ENCODE measurements around the gene SLAMF8. TPM values are rescaled to one million over a fixed set of nuclear protein-coding genes. Genes with fewer than 3 reads are reported as not detected.

The SLAMF8 gene
- 1 to 10 TPM; 3.1 to 7.8 (median 5.2) TPM for total RNA-seq

DNA sequence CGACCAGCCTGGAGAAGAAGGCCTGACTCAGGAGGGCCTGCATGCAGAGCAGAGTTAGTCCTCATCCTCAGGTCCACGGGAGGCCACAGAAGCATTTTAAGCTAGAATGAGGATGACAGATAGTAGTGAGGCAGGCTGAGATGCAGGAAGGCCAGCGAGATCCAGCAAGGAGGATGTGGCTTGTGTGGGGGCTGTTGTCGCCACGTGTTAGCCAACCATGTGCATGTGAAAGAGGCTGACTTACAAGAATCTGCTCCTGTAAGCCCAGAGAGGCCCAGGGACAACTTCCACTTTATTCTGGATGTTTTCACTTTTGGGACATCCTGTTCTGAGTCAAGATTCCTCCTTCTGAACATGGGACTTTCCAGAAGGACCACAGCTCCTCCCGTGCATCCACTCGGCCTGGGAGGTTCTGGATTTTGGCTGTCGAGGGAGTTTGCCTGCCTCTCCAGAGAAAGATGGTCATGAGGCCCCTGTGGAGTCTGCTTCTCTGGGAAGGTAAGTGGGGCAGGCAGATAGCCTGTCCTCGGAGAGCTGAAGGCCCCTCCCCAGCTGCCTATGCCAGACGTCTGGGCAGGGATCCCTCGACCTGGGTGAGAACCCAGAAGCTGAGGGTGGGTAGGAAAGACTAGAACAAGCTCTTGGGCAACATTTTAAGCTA is at the start of gene SLAMF8:
Gene SLAMF8 (plus strand): TSS at position 433 of the 661 bp plus-strand sequence. CDS start 26 bp downstream, at position 459.
- DNase-seq (ENCODE audit: low spot score in 2 of 2), result peak in 1 of 2 donors; percentile 50
- H3K4me3 ChIP-seq (ENCODE audit: low read depth, poor library complexity, severe bottlenecking), result no peak within 1 kb of the TSS
- TF ChIP-seq POLR2A (IDR thresholded peaks at IDR 0.05), result no peak
- TF ChIP-seq, protein P1, sequence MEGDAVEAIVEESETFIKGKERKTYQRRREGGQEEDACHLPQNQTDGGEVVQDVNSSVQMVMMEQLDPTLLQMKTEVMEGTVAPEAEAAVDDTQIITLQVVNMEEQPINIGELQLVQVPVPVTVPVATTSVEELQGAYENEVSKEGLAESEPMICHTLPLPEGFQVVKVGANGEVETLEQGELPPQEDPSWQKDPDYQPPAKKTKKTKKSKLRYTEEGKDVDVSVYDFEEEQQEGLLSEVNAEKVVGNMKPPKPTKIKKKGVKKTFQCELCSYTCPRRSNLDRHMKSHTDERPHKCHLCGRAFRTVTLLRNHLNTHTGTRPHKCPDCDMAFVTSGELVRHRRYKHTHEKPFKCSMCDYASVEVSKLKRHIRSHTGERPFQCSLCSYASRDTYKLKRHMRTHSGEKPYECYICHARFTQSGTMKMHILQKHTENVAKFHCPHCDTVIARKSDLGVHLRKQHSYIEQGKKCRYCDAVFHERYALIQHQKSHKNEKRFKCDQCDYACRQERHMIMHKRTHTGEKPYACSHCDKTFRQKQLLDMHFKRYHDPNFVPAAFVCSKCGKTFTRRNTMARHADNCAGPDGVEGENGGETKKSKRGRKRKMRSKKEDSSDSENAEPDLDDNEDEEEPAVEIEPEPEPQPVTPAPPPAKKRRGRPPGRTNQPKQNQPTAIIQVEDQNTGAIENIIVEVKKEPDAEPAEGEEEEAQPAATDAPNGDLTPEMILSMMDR (IDR thresholded peaks at IDR 0.05), result no peak
- WGBS, 2 donors, result 57 to 61% methylated on average over 11 of the region's 11 CpGs
- intact Hi-C loops (cut with DNase I; ENCODE audit: low total_unique reads), result no loop called here

DNA sequence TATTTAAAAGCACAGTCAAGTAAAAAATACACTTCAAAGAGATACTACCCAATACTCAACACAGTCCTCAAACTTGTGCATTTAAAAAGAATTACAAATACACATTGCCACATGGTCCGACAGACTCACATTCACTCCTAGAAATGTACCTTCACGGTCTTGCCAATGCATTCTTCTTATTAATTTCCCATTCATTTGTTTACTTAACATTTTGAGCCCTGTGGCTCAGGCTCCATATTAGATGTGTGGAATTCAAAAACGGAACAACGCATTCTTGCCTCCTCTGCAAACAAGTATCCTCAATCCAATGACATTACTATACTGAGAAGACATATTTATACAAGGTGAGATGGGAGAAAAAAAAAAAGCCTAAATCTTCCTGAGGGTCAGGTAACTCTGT is 48.4 kb upstream of the SLAMF8 start:
- TF ChIP-seq, protein P1 (IDR thresholded peaks at IDR 0.05), result no peak
- no peak for TF ChIP-seq POLR2A (IDR thresholded peaks at IDR 0.05)
- WGBS, 2 donors, result 84 to 93% methylated on average over 4 of the region's 4 CpGs
- H3K4me3 ChIP-seq (ENCODE audit: low read depth, poor library complexity, severe bottlenecking), result no peak overlapping the region
- no peak for DNase-seq (ENCODE audit: low spot score in 2 of 2)
- intact Hi-C loops (cut with DNase I; ENCODE audit: low total_unique reads), result no loop called here

DNA sequence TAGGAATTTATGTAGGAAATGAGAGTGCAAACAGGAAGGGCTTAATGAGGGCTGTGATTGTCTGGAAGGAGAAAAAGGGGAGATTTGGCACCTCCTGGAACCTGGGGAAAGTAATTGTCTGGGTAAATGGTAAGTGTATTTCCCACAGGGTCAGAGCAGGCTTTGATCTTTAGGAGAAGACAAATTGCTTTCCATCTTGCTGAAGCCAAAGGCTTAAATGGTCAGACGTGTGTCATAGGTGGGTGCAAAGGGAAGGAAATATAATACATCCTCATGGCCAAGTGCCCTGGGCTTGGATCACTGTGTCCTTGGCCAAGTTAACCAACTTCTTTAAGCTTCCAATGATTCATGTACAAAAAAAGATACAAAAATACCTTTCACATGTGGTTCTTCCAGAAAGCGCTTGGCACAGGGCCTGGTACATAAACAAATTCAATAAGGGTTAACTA is 47.2 kb upstream of the SLAMF8 start:
- WGBS, 2 donors, result 32 to 47% methylated on average over 2 of the region's 2 CpGs
- TF ChIP-seq, protein P1 (IDR thresholded peaks at IDR 0.05), result no peak
- no peak for TF ChIP-seq POLR2A (IDR thresholded peaks at IDR 0.05)
- peak in 1 of 2 donors; percentile 30 for DNase-seq (ENCODE audit: low spot score in 2 of 2)
- H3K4me3 ChIP-seq (ENCODE audit: low read depth, poor library complexity, severe bottlenecking), result no peak overlapping the region
- intact Hi-C loops (cut with DNase I; ENCODE audit: low total_unique reads), result no loop called here

DNA sequence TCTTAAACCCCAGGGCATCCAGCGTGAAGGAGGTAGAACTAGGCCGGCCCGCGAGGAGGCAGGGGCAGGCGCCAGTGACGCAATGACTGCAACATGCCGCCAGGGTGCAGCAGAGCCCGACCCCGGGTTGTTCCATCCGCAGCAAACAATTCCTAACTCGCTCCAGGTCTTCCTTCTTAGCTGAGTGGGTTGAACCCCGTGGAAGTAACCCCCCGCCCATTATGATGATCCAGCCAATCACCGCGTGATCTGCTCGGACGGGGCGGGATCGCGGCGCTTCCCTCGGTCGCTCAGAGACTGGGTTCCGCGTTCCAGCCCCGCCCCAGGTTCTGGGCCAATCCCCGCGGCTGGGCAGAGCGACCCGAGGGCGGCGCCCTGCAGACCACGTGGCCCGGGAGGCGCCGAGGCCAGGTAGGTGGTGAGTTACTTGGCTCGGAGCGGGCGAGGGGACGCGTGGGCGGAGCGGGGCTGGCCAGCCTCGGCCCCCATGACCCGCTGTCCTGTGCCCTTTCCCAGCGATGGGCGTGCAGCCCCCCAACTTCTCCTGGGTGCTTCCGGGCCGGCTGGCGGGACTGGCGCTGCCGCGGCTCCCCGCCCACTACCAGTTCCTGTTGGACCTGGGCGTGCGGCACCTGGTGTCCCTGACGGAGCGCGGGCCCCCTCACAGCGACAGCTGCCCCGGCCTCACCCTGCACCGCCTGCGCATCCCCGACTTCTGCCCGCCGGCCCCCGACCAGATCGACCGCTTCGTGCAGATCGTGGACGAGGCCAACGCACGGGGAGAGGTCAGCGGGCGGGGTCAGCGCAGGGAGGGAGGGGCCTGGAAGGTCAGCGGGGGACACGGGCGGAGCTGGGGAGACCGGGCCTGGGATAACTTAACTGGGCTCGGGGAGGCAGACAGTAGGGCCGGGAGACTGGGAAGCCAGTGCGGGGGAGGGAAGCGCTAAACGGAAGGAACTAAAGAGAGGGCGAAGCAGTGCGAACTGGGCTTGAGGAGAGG is 45.8 kb upstream of the SLAMF8 start, which contains the start of gene DUSP23:
Gene DUSP23 (plus strand): TSS at position 380 of the 1,000 bp plus-strand sequence. CDS start 139 bp downstream, at position 519.
- WGBS, 2 donors, result 1 to 6% methylated on average over 50 to 59 of the region's 88 CpGs
- intact Hi-C loops (cut with DNase I; ENCODE audit: low total_unique reads), result no loop called here
- peak; percentile 99 to 100 for DNase-seq (ENCODE audit: low spot score in 2 of 2)
- TF ChIP-seq POLR2A (IDR thresholded peaks at IDR 0.05), result no peak
- TF ChIP-seq, protein P1 (IDR thresholded peaks at IDR 0.05), result peak in 2 of 3 donors; percentile 44 to 94
- H3K4me3 ChIP-seq (ENCODE audit: low read depth, poor library complexity, severe bottlenecking), result peak within 1 kb of the TSS; percentile 71

DNA sequence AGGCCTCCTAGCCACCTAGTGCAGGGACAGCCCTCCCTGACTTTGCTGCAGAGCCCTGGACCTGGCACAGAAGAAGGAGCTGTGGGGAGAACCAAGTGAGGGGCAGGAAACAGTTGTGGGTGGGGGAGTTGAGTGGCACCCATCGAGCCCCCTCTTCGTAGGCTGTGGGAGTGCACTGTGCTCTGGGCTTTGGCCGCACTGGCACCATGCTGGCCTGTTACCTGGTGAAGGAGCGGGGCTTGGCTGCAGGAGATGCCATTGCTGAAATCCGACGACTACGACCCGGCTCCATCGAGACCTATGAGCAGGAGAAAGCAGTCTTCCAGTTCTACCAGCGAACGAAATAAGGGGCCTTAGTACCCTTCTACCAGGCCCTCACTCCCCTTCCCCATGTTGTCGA is 44.7 kb upstream of the SLAMF8 start:
- no peak overlapping the region for H3K4me3 ChIP-seq (ENCODE audit: low read depth, poor library complexity, severe bottlenecking)
- DNase-seq (ENCODE audit: low spot score in 2 of 2), result no peak
- TF ChIP-seq, protein P1 (IDR thresholded peaks at IDR 0.05), result no peak
- no peak for TF ChIP-seq POLR2A (IDR thresholded peaks at IDR 0.05)
- intact Hi-C loops (cut with DNase I; ENCODE audit: low total_unique reads), result no loop called here
- WGBS, 2 donors, result 88 to 97% methylated on average over 12 of the region's 12 CpGs
